ENCODE measurements around the gene ROBO2. TPM values are rescaled to one million over a fixed set of nuclear protein-coding genes. Genes with fewer than 3 reads are reported as not detected.

Gene ROBO2
- polyA plus RNA-seq, 1 donor from 2014 or later, result 55.5 TPM

GRCh38 chr3:76991165-76991564, 48.7 kb upstream of the ROBO2 start:
- no peak overlapping the region for H3K4me2 ChIP-seq (ENCODE audit: low read length)
- H3K9me2 ChIP-seq (ENCODE audit: insufficient read depth, low read length), result no peaks in the 10 kb centered on the region

GRCh38 chr3:76997733-76998132, 42.2 kb upstream of the ROBO2 start:
- Histone ChIP-seq H3K79me2 (replicated peaks; ENCODE audit: insufficient read depth, low read length) (no peaks in the 10 kb centered on the region), H3F3A (ENCODE audit: insufficient read depth, low read length, poor library complexity, severe bottlenecking) (no peaks in the 10 kb centered on the region), H2AFZ (ENCODE audit: low read depth, low read length) (no peak overlapping the region)
- TF ChIP-seq MXI1 (conservative IDR thresholded peaks at IDR 0.05; ENCODE audit: poor library complexity, severe bottlenecking) (no peak), RAD21 (conservative IDR thresholded peaks at IDR 0.05) (no peak), SMC3 (conservative IDR thresholded peaks at IDR 0.05; ENCODE audit: poor library complexity) (no peak), POLR2AphosphoS5 (IDR thresholded peaks at IDR 0.05) (no peak), EZH2 (IDR thresholded peaks at IDR 0.05; ENCODE audit: borderline replicate concordance, insufficient read depth, low read length, poor library complexity, severe bottlenecking) (no peak), CTCF (IDR thresholded peaks at IDR 0.05; ENCODE audit: poor library complexity, severe bottlenecking) (no peak), TAF1 (IDR thresholded peaks at IDR 0.05; ENCODE audit: low read depth) (no peak)

More at GRCh38 chr3:76991165-76991564, 48.7 kb upstream of the ROBO2 start:
- Histone ChIP-seq H3K4me3 (ENCODE audit: low read length) (no peak overlapping the region), H3K27ac (ENCODE audit: low read length) (no peak overlapping the region), H3F3A (ENCODE audit: insufficient read depth, low read length, poor library complexity, severe bottlenecking) (no peaks in the 10 kb centered on the region), H3K9ac (ENCODE audit: low read length) (no peak overlapping the region), H3K79me2 (replicated peaks; ENCODE audit: insufficient read depth, low read length) (no peaks in the 10 kb centered on the region), H3K27me3 (ENCODE audit: insufficient read depth, low read depth, low read length) (no peaks in the 10 kb centered on the region), H2AFZ (ENCODE audit: low read depth, low read length) (no peak overlapping the region), H4K20me1 (ENCODE audit: insufficient read depth) (no peaks in the 10 kb centered on the region), H3K9me3 (ENCODE audit: low read length) (no peaks in the 10 kb centered on the region), H3K36me3 (ENCODE audit: insufficient read depth, low read length) (no peaks in the 10 kb centered on the region)
- TF ChIP-seq SMC3 (conservative IDR thresholded peaks at IDR 0.05; ENCODE audit: poor library complexity) (no peak), POLR2AphosphoS5 (IDR thresholded peaks at IDR 0.05) (no peak), CTCF (IDR thresholded peaks at IDR 0.05; ENCODE audit: poor library complexity, severe bottlenecking) (no peak), RAD21 (conservative IDR thresholded peaks at IDR 0.05) (no peak), MXI1 (conservative IDR thresholded peaks at IDR 0.05; ENCODE audit: poor library complexity, severe bottlenecking) (no peak), EZH2 (IDR thresholded peaks at IDR 0.05; ENCODE audit: borderline replicate concordance, insufficient read depth, low read length, poor library complexity, severe bottlenecking) (no peak), REST (IDR thresholded peaks at IDR 0.05; ENCODE audit: borderline replicate concordance) (no peak), TAF1 (IDR thresholded peaks at IDR 0.05; ENCODE audit: low read depth) (no peak), EP300 (conservative IDR thresholded peaks at IDR 0.05; ENCODE audit: poor library complexity, severe bottlenecking) (no peak)

More at GRCh38 chr3:76997733-76998132, 42.2 kb upstream of the ROBO2 start:
- H3K4me3 ChIP-seq (ENCODE audit: low read length), result no peak overlapping the region
- H3K27me3 ChIP-seq (ENCODE audit: insufficient read depth, low read depth, low read length), result no peaks in the 10 kb centered on the region
- H3K36me3 ChIP-seq (ENCODE audit: insufficient read depth, low read length), result no peaks in the 10 kb centered on the region
- H3K4me2 ChIP-seq (ENCODE audit: low read length), result no peak overlapping the region
- H3K9me3 ChIP-seq (ENCODE audit: low read length), result no peaks in the 10 kb centered on the region
- no peaks in the 10 kb centered on the region for H4K20me1 ChIP-seq (ENCODE audit: insufficient read depth)
- H3K9ac ChIP-seq (ENCODE audit: low read length), result no peak overlapping the region
- H3K27ac ChIP-seq (ENCODE audit: low read length), result no peak overlapping the region
- no peaks in the 10 kb centered on the region for H3K9me2 ChIP-seq (ENCODE audit: insufficient read depth, low read length)
